Pancreas (tissue), 10 donors: Measurements from ENCODE around the gene MIPEP. TPM values are rescaled to one million over a fixed set of nuclear protein-coding genes. Genes with fewer than 3 reads are reported as not detected.

Source experiments
- ATAC-seq, 4 donors: fragments of 200-7000 bp; cut with Tn5 transposase; one replicate each; pipeline versions ENCODE4 v1.8.0 to v1.9.1; 2020; ENCODE audit warnings: mild to moderate bottlenecking in 4 of 4, moderate library complexity in 4 of 4
- DNase-seq, 6 donors: peaks; one replicate each; pipeline ENCODE4 v3.0.0-alpha.2; 2020
- FAIRE-seq: peaks from 2 replicates; lab custom pipeline; 2012; peaks lifted over from hg19 to GRCh38; lab: Jason Lieb, UNC
- H3K27ac ChIP-seq, 4 donors: fragments of 200-600 bp; sonication (generic); 1 replicate in 3 of 4; 2 replicates in 1 of 4; pipeline versions ENCODE4 v1.5.0 to v1.8.0; 2020
- H3K27me3 ChIP-seq, 4 donors: fragments of 200-600 bp; one replicate each; pipeline ENCODE4 v1.8.0; 2021
- H3K36me3 ChIP-seq, 3 donors: fragments of 200-600 bp; sonication (generic) in 1 of 3; one replicate each; pipeline versions ENCODE4 v1.5.0 to v1.8.0; 2020 to 2021
- H3K4me1 ChIP-seq, 3 donors: fragments of 200-600 bp; one replicate each; pipeline ENCODE4 v1.8.0; 2021
- H3K4me3 ChIP-seq, 4 donors: fragments of 200-600 bp; sonication (generic) in 2 of 4; one replicate each; pipeline versions ENCODE4 v1.5.0 to v1.8.0; 2020 to 2021
- H3K9me3 ChIP-seq, 4 donors: fragments of 200-600 bp; one replicate each; pipeline ENCODE4 v1.8.0; 2021
- WGBS, 2 donors: extraction: QIAGEN DNeasy Blood & Tissue Kit; methylation state at CpG; one replicate each; pipeline ENCODE4 v1.1.7; 2013; 5-methylcytosine and 5-hydroxymethylcytosine counted together
- intact Hi-C, 3 donors: fragments of 100-400 bp; cut with DNase I; formaldehyde crosslinking; loops; one replicate each; pipeline versions ENCODE4 v1.11.1 to v1.14.2; 2022
- polyA plus RNA-seq, 2 donors: library from polyadenylated mRNA; stranded (reverse); fragments of 200-250 nt; gene quantifications; one replicate each; pipeline ENCODE4 v1.2.3, GENCODE V29; 2013
- total RNA-seq, 6 donors: library from RNA; stranded (reverse); fragmentation: NEBNext Ultra II Directional in 4 of 6; extraction: Animal tissue kit (Norgen Biotek cat#: 25700) in 4 of 6; gene quantifications; one replicate each; pipeline versions ENCODE4 v1.2.1 to v1.2.4, GENCODE V29; 2021 to 2023
- TF ChIP-seq, protein P1 (sequence below), 4 donors: fragments of 200-600 bp; sonication (generic) in 3 of 4; IDR thresholded peaks; one replicate each; pipeline versions ENCODE4 v1.5.0 to v1.8.0; 2021; ENCODE audit warnings: antibody characterized with exemption in 4 of 4
- donor health status: healthy with polysubstance abuse.
- donor health status: DM: no; HTN: no; CAD: no; lungs with moderate emphysema.
- donor health status: DM: no; HTN: no; CAD: no.
- donor health status: control.
- donor health status: control.
- donor health status: Bipolar disorder and iron deficiency.
- donor health status: DM: yes; HTN: yes; CAD: no.
- donor health status: DM: no; HTN: no; CAD: no.
- donor health status: DM: no; HTN: no; CAD: no.
- donor health status: DM: yes; HTN: yes; CAD: no.

Gene MIPEP
- total and polyA plus RNA-seq, 8 donors: 8.0 to 12.8 (median 10.6) TPM

DNA sequence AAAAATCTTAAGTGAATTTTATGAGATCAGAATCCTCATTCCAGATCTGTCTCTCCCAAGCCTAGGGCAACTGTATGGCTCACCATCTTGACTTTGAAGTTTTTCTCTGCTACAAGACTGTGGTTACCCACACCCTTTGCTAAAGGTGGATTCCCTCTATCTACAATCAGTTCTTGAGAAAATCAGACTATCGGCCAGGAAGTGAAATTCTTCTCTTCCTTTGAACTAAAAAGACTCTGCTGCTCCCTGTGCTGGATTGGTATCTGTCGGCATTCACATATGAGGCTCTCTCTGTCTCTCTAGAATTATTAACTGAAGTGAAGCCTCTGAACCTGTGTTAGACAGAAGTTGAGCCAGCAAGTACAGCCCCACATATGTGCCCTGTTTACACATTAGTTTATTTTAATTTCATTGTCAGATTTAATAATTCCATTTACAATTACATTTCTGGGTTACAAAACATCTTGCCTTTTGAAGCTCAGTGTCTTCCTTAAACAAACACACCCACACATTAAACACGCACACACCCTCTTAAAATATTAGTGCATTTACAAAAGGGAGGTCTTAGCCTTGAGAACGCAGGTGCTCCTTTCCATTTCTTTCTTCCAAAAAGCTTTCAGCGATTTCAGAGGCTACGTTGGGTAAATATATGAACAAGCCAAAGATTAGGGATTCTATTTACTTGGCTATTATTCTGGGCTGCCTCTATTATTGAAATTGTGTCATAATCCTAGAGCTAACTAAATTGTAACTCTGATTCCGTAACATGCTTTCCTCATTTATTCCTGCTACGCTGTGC lies 145.7 kb downstream of the MIPEP start:
- no peaks in the 10 kb centered on the region for H3K36me3 ChIP-seq
- no peaks in the 10 kb centered on the region for H3K27me3 ChIP-seq
- no peak for FAIRE-seq
- WGBS, 2 donors: 39 to 43% methylated on average over 8 of the region's 8 CpGs
- ATAC-seq: peak; percentile 79 to 86 (median 82)
- H3K9me3 ChIP-seq: no peaks in the 10 kb centered on the region
- no peak for DNase-seq
- peak overlapping the region in 1 of 4 donors; percentile 13 for H3K27ac ChIP-seq
- intact Hi-C loops: no loop called here
- peaks cover 8 to 17% (median 8%) of the 10 kb centered on the region in 3 donors for H3K4me1 ChIP-seq
- TF ChIP-seq, protein P1, sequence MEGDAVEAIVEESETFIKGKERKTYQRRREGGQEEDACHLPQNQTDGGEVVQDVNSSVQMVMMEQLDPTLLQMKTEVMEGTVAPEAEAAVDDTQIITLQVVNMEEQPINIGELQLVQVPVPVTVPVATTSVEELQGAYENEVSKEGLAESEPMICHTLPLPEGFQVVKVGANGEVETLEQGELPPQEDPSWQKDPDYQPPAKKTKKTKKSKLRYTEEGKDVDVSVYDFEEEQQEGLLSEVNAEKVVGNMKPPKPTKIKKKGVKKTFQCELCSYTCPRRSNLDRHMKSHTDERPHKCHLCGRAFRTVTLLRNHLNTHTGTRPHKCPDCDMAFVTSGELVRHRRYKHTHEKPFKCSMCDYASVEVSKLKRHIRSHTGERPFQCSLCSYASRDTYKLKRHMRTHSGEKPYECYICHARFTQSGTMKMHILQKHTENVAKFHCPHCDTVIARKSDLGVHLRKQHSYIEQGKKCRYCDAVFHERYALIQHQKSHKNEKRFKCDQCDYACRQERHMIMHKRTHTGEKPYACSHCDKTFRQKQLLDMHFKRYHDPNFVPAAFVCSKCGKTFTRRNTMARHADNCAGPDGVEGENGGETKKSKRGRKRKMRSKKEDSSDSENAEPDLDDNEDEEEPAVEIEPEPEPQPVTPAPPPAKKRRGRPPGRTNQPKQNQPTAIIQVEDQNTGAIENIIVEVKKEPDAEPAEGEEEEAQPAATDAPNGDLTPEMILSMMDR (IDR thresholded peaks at IDR 0.05): no peak
- H3K4me3 ChIP-seq: no peak overlapping the region

DNA sequence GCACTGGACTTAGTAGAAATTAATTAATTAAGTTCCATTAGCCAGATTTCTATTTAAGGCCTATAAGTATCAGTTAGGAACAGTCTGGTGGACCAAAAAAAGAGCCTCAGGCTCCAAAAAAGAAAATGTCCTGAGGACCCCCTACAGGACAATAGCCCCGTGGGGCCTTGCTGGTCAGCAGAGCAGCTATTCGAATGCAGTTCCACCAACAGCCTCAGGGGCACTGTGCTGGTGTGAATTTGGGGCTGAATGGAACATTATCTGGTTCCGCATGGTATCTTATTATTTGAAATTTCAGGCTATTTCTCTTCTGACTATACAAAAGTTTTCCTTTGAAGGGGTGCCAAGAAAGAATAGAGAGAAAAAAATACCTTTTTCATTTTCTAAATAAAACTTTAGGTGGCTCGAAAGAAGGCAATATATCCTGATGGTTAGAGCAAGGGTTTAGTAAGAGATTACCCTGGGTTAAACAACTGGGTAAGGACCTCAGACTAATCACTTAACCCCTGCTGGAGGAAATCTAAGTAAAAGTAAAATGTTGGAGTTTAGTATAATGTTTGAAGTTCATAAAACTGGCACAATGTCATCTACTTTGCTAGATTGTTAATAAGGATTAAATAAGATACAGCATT lies 147.2 kb downstream of the MIPEP start:
- DNase-seq (no peak), ATAC-seq (no peak), FAIRE-seq (no peak)
- TF ChIP-seq, protein P1 (IDR thresholded peaks at IDR 0.05): peak in 2 of 4 donors; percentile 8 to 39
- WGBS, 2 donors: 87 to 91% methylated on average over 4 of the region's 4 CpGs
- Histone ChIP-seq H3K27me3 (no peaks in the 10 kb centered on the region), H3K4me1 (peaks cover 8 to 17% (median 8%) of the 10 kb centered on the region in 3 donors), H3K4me3 (no peak overlapping the region), H3K36me3 (no peaks in the 10 kb centered on the region), H3K27ac (no peak overlapping the region), H3K9me3 (no peaks in the 10 kb centered on the region)
- intact Hi-C loops: no loop called here

DNA sequence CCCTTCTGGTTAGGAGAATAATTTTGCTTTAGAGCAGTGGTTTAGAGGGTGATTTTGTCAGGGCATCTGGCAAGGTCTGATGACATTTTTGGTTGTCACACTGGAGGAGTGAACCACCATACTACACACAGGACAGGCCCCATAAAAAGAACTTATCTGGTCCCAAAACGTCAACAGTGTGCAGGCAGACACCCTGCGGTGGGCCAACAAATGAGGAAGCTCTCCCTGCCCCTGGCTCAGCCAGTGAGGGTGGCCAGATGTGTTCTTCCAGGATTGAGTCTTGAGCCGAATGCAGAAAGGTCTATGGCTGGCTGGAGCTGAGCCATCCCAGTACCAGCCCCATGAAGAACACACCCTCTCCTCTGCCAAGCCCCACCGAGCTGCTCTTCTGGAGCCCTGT lies 149.2 kb downstream of the MIPEP start:
- no peak for FAIRE-seq
- H3K36me3 ChIP-seq: no peaks in the 10 kb centered on the region
- no peaks in the 10 kb centered on the region for H3K9me3 ChIP-seq
- no peak overlapping the region for H3K27ac ChIP-seq
- TF ChIP-seq, protein P1 (IDR thresholded peaks at IDR 0.05): no peak
- no peak for DNase-seq
- intact Hi-C loops: no loop called here
- H3K4me1 ChIP-seq: peaks cover 8 to 27% (median 8%) of the 10 kb centered on the region in 3 donors
- 77 to 83% methylated on average over 4 of the region's 4 CpGs for WGBS, 2 donors
- no peak for ATAC-seq
- no peak overlapping the region for H3K4me3 ChIP-seq
- no peaks in the 10 kb centered on the region for H3K27me3 ChIP-seq

DNA sequence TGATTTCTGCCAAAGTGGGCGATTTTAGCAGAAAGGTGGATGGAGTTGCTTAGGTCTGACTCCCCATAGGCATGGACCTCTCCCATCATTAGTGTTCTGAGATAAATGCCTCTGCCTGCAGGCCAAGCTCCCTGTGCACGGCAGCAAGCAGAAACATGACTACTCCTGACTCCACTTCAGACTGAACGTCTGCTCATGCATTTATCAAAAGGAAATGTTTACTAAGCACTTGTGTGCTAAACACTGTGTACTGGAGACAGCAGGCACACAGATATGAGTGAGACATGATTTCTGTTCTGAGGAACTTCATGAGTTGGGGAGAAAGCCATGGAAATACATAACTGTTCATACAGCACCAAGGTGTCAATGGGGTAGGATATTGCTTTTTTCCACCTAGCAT lies 149.6 kb downstream of the MIPEP start:
- H3K27me3 ChIP-seq: no peaks in the 10 kb centered on the region
- H3K27ac ChIP-seq: no peak overlapping the region
- no peak overlapping the region for H3K4me3 ChIP-seq
- intact Hi-C loops: no loop called here
- H3K4me1 ChIP-seq: peaks cover 5 to 29% (median 8%) of the 10 kb centered on the region in 3 donors
- DNase-seq (no peak), FAIRE-seq (no peak), ATAC-seq (peak; percentile 42 to 71 (median 59))
- no peaks in the 10 kb centered on the region for H3K36me3 ChIP-seq
- 42 to 45% methylated on average over 3 of the region's 3 CpGs for WGBS, 2 donors
- H3K9me3 ChIP-seq: no peaks in the 10 kb centered on the region
- TF ChIP-seq, protein P1 (IDR thresholded peaks at IDR 0.05): no peak
